ENCODE data around the gene NBL1. TPM values are rescaled to one million over a fixed set of nuclear protein-coding genes. Genes with fewer than 3 reads are reported as not detected.

NBL1 gene
- total and polyA plus RNA-seq, 2 of the 4 experiments (the other 2 are of a cell fraction): 14.0 to 54.2 TPM

- Histone ChIP-seq H3K14ac (replicated peaks; ENCODE audit: low read depth, low read length) (no peak overlapping the region), H3K9me3 (ENCODE audit: control insufficient read depth, insufficient read depth, low read length) (no peaks in the 10 kb centered on the region), H3K56ac (ENCODE audit: extremely low read depth, insufficient read depth, low read length) (no peak overlapping the region), H3K27ac (ENCODE audit: insufficient read depth, low read length) (no peak overlapping the region), H3K27me3 (ENCODE audit: control insufficient read depth, insufficient read depth, low read length) (no peaks in the 10 kb centered on the region), H3K79me1 (ENCODE audit: low read depth in 1 of 2, low read length in 2 of 2) (no peaks in the 10 kb centered on the region), H3K4me1 (ENCODE audit: control insufficient read depth, insufficient read depth, low read length) (no peaks in the 10 kb centered on the region), H2AFZ (replicated peaks; ENCODE audit: low read length, poor library complexity) (no peak overlapping the region), H3K4ac (ENCODE audit: low read depth, low read length) (no peak overlapping the region), H3K4me3 (ENCODE audit: insufficient read depth, low read depth, low read length) (no peak overlapping the region), H2AK9ac (replicated peaks; ENCODE audit: low read depth, low read length, poor library complexity) (no peak overlapping the region), H4K8ac (ENCODE audit: low read depth in 2 of 2, low read length in 2 of 2) (no peak overlapping the region), H3K36me3 (ENCODE audit: control insufficient read depth, insufficient read depth, low read length) (peaks cover 6% of the 10 kb centered on the region; the same call in 1 of the 2 replicates), H3K23ac (ENCODE audit: low read depth, low read length) (no peak overlapping the region), H4K5ac (ENCODE audit: low read depth, low read length) (no peak overlapping the region), H2AK5ac (ENCODE audit: low read depth, low read length) (no peak overlapping the region), H4K91ac (ENCODE audit: insufficient read depth, low read depth, low read length) (no peak overlapping the region), H2BK5ac (ENCODE audit: low read depth, low read length, poor library complexity, severe bottlenecking) (no peak overlapping the region), H3K4me2 (ENCODE audit: low read depth, low read length) (no peak overlapping the region), H2BK20ac (ENCODE audit: low read depth, low read length) (no peak overlapping the region), H2BK15ac (ENCODE audit: low read depth, low read length) (no peak overlapping the region), H3K18ac (ENCODE audit: low read depth, low read length) (no peak overlapping the region), H3K9ac (ENCODE audit: low read depth, low read length) (no peak overlapping the region), H3K9me1 (ENCODE audit: insufficient read depth, low read length) (no peaks in the 10 kb centered on the region), H4K20me1 (ENCODE audit: insufficient read depth, low read length) (no peaks in the 10 kb centered on the region), H2BK120ac (ENCODE audit: low read depth, low read length) (no peak overlapping the region)
- dilution Hi-C loops (cut with HindIII; ENCODE audit: low sequenced_read_pairs, unreplicated experiment): no loop called here
- ChIA-PET POLR2A (ENCODE audit: unreplicated experiment) (no interaction called here), CTCF (interaction anchor here (1.7 to 3.9 kb wide), 4 partner anchors 10 to 41 kb away, joined by 5 to 27 read pairs (median 8); no protein-coding TSS in a partner anchor)
- TF ChIP-seq USF2 (IDR thresholded peaks at IDR 0.05; ENCODE audit: low read depth, low read length): no peak
- no peak for TF ChIP-seq SMC3 (IDR thresholded peaks at IDR 0.05; ENCODE audit: low read depth, low read length)
- no peak for TF ChIP-seq CEBPB (IDR thresholded peaks at IDR 0.05; ENCODE audit: low read depth, low read length)
- TF ChIP-seq CHD1 (IDR thresholded peaks at IDR 0.05; ENCODE audit: low read depth, low read length): no peak
- no peak for TF ChIP-seq MXI1 (IDR thresholded peaks at IDR 0.05; ENCODE audit: borderline replicate concordance, low read depth, low read length)
- no peak for TF ChIP-seq RFX5 (IDR thresholded peaks at IDR 0.05; ENCODE audit: low read depth, low read length)
- TF ChIP-seq RCOR1 (IDR thresholded peaks at IDR 0.05; ENCODE audit: insufficient replicate concordance, low read length): no peak
- no peak for TF ChIP-seq ELK1 (IDR thresholded peaks at IDR 0.05; ENCODE audit: borderline replicate concordance, low read depth, low read length)
- no peak for TF ChIP-seq BHLHE40 (IDR thresholded peaks at IDR 0.05; ENCODE audit: low read depth, low read length)
- TF ChIP-seq FOS (IDR thresholded peaks at IDR 0.05; ENCODE audit: low read depth, low read length): no peak
- no peak for TF ChIP-seq POLR2A (IDR thresholded peaks at IDR 0.05; ENCODE audit: low read depth, low read length)
- no peak for TF ChIP-seq MAZ (IDR thresholded peaks at IDR 0.05; ENCODE audit: borderline replicate concordance, low read depth, low read length)
- no peak for TF ChIP-seq CTCF (conservative IDR thresholded peaks at IDR 0.05; ENCODE audit: low read depth, low read length)
- TF ChIP-seq RAD21 (IDR thresholded peaks at IDR 0.05; ENCODE audit: low read length): no peak
- no peak for TF ChIP-seq NFE2L2 (IDR thresholded peaks at IDR 0.05; ENCODE audit: low read depth, low read length)
- no peak for TF ChIP-seq MAFK (IDR thresholded peaks at IDR 0.05; ENCODE audit: low read depth, low read length)
- no CpG with 5 or more reads among the region's 3 CpGs for WGBS, 2 experiments (ENCODE audit: extremely low coverage in 2 of 2, insufficient read length in 1 of 2)
- in situ Hi-C loops (cut with MboI; ENCODE audit: low sequenced_read_pairs): no loop called here
- intact Hi-C loops (cut with micrococcal nuclease): no loop called here
- BruUV-seq (replicated peaks): no TSS peak
- ATAC-seq (ENCODE audit: low read depth) (no peak), DNase-seq (no peak)
Observed at GRCh38 chr1:19703280-19703679, 59.2 kb downstream of the NBL1 start.

Data from IMR-90 (cell line).